HG03565 (cell line): ENCODE results near the gene RSPH9.

Experiments used
- ATAC-seq: cut with Tn5 transposase; IDR thresholded peaks from one replicate; pipeline ENCODE4 v1.9.1; 2021; ENCODE audit warnings: mild to moderate bottlenecking, moderate library complexity; ENCODE audit not compliant: unreplicated experiment

RSPH9 gene

DNA sequence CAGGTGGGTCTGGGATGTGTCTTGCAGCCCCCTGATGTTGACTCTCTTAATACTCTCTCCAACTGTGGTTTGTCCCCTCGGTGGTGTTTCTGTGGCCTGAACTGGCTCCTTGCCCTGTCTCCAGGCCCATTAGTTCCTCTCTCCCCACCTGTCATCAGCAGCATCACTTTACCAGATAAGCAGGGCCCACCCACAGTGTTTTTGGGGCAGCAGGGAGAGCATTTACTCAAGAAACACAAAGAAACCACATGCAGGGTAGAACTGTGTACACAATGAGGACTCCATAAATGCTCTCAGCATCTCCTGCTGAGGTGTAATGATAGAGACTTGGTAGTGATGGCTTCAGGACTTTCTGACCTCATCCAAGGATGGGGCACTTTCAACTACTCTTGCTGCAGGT lies 62.9 kb downstream of the RSPH9 start:
- no peak for ATAC-seq

DNA sequence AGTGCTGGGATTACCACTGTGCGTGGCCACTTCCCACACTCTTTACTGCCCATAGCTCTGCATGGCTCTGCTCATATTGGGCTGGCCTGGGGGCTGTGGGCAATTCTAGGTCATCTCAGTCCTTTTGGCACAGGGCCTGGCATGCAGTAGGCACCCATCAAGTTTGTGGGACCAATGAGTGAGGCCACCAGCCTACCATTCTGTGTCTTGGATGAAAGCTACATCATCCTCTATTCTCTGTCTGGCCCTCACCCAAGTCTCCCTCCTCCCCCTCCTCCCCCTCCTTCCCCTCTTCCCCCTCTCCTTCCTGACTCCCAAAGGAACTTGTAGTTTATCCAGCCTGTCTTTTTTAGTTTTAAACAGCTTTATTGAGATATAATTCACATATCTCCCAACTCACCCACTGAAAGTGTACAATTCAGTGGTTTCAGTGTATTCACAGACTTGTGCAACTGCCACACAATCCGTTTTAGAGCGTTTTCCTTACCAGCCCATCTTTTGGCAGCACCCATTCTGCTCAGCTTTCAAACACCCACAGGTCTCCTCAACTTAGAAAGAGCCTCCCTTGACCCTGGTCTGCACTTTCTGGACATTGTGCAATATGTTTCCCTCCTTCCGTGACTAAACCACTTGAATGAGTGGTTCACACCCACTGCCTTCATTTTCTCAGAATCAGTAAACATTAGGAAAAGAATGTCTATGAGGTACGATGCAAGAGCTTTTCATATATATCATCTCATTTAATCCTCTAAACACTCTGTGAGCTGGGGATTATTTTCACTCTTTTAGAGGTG lies 64.2 kb downstream of the RSPH9 start:
- no peak for ATAC-seq

DNA sequence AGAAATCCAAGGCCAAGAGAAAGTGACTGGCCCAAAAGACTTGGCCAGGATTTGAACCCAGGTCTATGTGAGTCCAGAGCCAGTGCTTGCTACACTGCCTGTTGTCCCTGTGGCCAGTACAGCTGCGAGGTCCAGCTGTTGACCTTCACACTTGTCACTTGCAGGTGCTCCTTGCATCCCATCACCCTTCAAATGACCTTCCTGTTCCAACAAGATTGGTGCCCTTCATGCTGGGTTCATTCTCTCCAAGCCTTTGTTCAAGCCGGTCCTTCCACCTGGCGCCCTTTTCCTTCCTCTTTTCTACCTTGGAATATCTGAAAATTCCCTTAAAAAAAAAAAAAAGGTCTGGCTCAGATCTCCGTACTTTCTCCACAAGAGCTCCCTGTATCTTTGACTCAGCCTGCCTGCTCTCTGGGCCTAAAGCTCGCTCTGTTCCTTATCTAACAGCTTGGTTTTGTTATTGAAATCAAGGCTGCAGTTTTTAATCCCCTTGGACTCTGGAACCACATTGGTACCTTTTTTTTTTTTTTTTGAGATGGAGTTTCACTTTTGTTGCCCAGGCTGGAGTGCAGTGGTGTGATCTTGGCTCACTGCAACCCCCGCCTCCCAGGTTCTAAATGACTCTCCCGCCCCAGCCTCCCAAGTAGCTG lies 64.9 kb downstream of the RSPH9 start:
- ATAC-seq = no peak

DNA sequence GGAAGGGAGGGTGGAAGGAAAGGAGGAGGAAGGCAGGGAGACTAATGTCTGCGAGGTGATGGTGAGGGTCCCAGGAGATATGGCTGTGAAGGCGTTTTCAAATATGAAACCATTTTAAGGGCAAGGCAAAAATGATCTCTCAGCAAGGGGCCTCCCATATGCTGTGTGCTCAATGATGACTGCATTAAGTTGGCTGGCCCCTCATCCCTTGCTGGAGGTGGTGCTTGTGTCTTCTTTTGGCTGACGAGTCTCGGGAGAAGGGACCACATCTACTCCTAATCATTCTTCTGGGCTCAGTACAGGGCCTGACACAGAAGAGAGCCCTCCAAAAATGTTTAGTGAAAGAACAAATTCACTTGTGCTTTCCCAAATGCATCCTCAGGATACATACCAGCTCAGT lies 65.7 kb downstream of the RSPH9 start:
- ATAC-seq = no peak

DNA sequence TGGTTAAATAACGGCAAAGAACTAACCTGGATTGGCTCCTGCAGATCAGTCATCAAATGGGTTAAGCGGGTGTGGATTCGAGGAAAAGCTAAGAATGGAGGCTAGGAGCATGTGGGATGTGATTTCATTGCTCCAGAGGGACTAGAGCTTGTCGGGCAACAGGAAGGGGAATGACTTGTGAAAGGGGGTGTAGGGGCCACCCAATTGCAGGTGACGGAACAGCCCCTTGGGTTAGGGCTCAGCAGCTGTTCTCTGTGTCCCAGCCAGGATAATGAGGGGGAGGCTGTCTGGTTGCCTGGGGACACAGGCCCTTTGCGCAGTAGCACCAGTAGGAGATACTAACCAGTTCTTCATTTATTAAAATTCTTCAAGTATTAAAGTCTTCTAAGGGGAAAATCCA lies 67.7 kb downstream of the RSPH9 start:
- ATAC-seq = no peak

DNA sequence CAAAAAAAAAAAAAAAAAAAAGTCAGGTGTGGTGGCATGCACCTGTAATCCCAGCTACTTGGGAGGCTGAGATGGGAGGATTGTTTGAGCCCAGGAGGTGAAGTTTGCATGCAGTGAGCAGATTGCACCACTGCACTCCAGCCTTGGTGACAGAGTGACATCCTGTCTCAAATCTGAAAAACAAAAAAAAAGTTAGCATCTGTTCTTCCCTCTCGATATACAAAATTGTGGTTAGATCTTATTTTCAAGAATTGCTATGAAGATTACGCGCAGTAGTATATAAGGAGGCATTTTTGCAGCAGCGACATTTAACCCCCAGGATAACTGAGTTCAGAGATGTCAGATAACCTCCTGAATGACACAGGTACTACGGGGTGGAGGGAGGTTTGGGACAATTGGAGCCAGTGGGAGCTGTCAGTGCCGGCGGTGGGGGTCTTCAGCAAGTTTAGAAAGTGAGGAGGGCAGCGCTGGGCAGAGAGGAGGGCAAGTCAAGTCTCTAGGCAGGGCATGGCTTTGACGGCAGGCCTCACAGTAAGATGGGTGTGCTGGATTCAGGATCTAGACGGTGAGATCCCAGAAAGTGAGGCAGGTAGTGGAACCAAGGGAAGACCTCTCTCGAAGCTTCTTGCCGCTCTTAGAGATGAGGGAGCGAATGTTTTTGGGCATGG lies 68.9 kb downstream of the RSPH9 start:
- no peak for ATAC-seq

DNA sequence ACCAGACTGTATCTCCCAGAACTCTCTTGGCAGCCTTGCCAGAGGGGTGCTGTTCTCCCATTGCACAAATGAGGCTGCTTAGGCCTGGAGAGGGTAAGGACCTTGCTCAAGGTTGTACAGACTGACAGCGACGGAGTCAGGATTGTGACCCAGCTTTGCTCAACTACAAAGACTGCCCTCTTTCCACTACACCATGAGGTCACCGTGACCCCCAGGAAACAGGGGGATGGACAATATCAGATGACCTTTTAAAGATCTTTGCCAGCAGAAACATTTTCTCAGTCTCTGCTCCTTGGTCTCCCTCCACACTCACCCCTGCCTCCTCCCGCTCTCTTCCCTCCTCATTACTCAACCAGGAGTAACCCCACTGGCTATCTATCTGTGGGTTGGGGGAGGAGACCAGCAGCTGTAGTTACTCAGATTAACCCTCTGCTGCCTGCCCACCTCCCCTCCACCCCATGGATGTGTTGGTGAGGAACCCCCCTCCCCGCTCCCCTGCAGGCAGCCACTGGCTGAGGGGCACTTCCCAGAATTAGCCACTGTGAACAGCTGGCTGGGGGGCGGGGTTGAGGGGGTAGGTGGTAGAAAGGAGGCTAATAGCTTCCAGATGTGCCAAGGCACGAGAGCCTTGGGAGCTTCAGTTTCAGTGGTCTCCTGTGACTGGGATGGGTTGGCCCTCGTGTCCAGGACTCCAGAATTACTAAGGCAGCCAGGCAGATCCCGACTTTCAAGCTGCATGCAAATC lies 69.6 kb downstream of the RSPH9 start:
- ATAC-seq = no peak

DNA sequence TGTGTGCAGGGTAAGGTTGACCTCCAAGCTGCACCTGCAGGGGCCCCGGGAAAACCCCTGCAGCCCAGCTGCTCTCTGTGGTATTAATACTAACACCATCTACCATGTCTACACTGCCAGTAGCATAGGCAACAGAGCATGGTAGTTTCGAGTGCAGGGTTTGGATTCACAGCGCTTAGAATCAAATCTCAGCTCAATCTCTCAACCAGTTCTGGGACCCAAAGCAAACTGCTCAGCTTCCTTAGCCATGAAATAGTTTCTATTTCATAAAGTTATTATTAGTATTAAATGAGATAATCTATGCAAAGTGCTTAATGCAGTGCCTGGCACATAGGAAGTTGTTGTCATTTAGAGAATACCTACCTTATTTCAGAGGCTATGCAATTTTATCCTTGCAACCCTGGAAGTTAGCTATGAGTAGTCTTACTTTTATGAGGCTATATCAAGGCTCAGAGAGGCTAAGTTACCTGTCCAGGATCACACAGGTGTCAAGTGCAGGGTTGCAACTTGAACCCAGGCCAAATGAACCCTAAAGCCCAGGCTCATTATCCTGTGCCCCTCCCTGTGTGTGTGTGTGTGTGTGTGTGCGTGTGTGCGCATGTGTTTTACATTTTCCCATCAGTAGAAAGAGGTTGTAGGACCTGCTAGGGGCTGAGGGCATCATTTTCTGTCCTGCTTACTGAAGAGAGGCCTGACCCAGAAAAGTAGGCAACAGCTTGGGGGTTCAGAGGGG lies 70.4 kb downstream of the RSPH9 start:
- ATAC-seq = peak; percentile 86

DNA sequence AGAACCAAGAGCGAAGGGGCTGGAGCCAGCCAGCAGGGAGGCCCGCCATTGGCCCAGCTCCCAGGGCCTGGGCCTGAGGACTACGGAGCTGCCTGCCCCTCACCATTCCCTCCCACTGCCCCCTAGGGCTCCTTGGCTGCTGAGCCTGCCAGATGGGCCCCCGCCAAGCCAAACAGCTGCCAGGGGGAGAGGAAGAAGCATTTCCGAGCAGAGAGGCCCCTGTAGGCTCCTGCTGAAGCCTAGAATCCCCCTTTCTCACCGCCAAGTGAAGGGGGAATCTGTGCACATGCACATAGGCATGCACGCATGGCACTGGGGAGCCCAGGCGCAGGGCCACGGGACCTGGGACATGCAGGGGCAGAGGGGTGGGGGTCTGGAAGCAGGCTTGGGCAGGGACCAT lies 71.3 kb downstream of the RSPH9 start:
- no peak for ATAC-seq

DNA sequence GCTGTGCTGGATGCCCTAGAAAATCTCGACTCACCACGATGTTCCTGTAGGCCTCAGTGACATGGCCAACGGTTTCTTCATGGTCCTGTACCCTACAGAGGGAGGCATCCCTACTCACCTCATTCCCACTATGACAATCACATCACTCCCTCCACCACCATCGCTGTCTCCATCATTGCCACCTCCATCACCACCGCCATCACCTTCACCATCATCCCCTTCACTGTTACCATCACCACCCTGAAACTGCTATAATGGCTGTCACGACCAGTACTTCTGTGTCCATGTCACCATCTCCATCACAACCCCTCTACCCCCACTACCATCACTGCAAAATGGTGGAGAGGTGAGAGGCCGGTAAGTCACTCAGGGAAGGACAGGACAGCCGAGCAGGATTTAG lies 72.6 kb downstream of the RSPH9 start:
- ATAC-seq = no peak

DNA sequence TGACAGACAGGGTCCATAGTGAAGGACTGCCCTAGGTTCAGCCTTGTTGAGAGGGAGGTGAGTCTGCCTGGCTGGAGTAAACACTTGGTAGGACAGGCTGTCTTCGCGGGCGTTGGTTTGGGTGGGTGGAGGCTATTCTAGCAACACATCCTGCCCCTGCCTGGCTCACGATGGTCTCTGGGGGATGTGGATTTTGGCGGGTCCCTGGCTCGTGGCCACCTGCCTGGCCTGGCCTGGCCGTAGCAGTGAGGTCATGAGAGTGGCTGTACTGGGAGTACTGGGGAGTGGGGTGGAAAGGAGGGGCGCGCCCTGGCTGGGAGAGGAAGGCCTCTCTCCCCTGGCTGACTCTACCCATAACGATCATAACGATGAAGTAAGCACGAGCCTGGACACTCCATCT lies 73.0 kb downstream of the RSPH9 start:
- no peak for ATAC-seq

DNA sequence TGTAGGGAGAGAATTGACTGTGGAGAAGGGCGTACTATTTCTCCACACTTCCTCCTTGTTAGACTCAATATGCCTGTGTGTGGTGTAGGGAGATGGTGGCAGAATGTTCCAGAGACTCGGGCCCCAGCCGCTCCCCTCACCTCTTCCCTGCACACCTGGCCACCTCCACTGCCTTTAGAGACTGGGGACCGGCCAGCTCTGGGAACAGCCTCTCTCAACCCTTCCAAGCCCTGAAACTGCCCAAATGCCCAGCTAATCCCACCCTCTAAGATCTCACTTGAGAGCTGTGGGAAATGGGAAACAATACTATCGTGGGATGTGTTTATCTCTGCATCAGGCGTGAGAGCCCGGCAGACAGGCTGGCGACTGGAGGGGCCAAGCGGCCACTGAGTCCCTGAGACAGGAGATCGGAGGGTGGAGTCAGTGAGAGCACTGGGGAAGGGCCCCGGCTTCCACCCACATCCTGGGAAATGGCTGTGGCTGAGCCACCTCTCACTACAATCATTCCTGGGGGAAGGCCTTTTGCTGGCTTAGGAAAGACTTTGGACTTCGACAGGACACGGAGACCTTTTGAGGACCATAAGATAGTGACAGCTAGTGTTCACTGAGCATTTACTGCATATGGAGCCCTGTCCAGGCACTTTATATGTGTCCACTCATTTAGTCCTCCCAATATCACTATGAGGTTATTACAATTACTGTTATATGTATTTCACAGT lies 73.7 kb downstream of the RSPH9 start:
- no peak for ATAC-seq

DNA sequence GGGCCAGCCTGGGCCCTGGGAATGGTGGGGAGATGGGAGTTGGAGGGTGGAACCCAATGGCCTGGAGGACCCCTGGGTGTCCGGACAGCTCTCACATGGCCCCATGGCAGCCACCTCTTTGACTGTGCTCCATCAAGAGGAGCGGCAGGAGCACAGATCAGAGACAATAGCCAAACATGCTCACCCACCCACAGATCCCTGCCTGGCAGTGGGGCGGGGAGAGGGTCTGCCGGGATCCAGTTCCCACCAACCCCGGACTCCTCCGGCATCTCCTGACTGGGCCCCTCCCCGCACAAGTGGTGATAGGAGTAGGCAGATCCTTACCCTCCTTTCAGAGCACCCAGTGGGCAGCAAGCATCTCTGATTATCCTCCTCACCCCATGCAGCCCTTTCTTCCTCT lies 74.7 kb downstream of the RSPH9 start:
- ATAC-seq = no peak

DNA sequence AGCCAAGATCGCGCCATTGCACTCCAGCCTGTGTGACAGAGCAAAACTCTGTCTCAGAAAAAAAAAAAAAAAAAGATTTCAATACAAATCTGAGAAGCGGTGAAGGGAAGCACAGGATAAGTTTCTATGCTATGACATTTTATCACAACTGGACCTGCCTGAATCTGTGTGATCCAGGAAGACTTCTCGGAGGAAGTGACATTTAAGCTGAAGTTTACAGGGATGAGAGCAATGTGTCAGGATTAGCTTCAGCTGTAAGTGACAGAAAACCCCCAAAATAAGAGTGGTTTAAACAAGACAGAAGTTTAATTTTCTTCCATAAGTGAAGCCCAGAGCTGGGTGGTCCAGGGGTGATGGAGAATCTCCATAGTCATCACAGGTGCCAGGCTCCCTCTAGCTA lies 76.2 kb downstream of the RSPH9 start:
- no peak for ATAC-seq
